Measurements from ENCODE around the gene SKIC2. TPM values are rescaled to one million over a fixed set of nuclear protein-coding genes. Genes with fewer than 3 reads are reported as not detected.

SKIC2 gene
- total and polyA plus RNA-seq, 10 of the 15 experiments (the other 5 are each of a cell fraction or from before 2014, with no cell fraction given), result 3.3 to 79.2 (median 32.5) TPM

DNA sequence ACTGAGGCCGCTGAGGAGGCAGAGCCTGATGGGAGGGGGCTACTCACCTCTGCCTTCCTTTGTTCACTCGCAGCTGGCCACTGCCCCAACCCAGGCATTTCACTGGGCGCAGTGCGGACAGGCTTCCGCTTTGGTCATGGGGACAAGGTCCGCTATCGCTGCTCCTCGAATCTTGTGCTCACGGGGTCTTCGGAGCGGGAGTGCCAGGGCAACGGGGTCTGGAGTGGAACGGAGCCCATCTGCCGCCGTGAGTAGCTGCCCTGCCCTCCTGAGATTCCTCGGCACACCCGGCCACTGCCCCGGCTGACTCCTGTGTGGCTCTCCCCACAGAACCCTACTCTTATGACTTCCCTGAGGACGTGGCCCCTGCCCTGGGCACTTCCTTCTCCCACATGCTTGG, 25.4 kb upstream of the SKIC2 start:
- in situ Hi-C loops (cut with MboI) (no loop called here), intact Hi-C loops (cut with micrococcal nuclease; ENCODE audit: unreplicated experiment) (no loop called here)
- Histone ChIP-seq H4K20me1 (ENCODE audit: control insufficient read depth, insufficient read depth) (no peaks in the 10 kb centered on the region), H3K4me1 (ENCODE audit: control insufficient read depth, insufficient read depth, low read length) (no peaks in the 10 kb centered on the region), H3K9ac (ENCODE audit: control insufficient read depth, insufficient read depth, low read length) (no peak overlapping the region), H3K9me3 (replicated peaks; ENCODE audit: control insufficient read depth, insufficient read depth, low read length) (no peaks in the 10 kb centered on the region), H3K4me2 (ENCODE audit: control insufficient read depth, insufficient read depth) (no peak overlapping the region), H3K27me3 (replicated peaks in 1 of 2; ENCODE audit: control insufficient read depth in 2 of 2, insufficient read depth in 2 of 2, low read length in 1 of 2) (peaks cover 0 to 2% of the 10 kb centered on the region in 2 experiments; a peak in 1 of 4 replicates), H3K36me3 (ENCODE audit: control insufficient read depth in 2 of 2, insufficient read depth in 2 of 2, low read length in 1 of 2) (no peaks in the 10 kb centered on the region), H3K4me3 (no peak overlapping the region), H3K27ac (ENCODE audit: control insufficient read depth, insufficient read depth) (no peak overlapping the region), H3K79me2 (ENCODE audit: control insufficient read depth, insufficient read depth, low read length) (no peaks in the 10 kb centered on the region), H2AFZ (ENCODE audit: control insufficient read depth, low read depth, low read length) (no peak overlapping the region)
- ATAC-seq (no peak), DNase-seq (ENCODE audit: low read depth, low spot score) (no peak), FAIRE-seq (no peak)
- ChIA-PET CTCF (no interaction called here), POLR2A (no interaction called here), RAD21 (ENCODE audit: unreplicated experiment) (no interaction called here), SMC1A (ENCODE audit: uncharacterized antibody, unreplicated experiment) (no interaction called here)
- 62% methylated on average over 16 of the region's 19 CpGs for WGBS (ENCODE audit: insufficient coverage, insufficient replicate concordance, low lambda C conversion rate, missing lambda C conversion rate)
- no TSS peak for BruUV-seq (replicated peaks)
- no peak for TF ChIP-seq SMAD1 (IDR thresholded peaks at IDR 0.05; ENCODE audit: low read depth, partially characterized antibody)
- TF ChIP-seq, protein P1, sequence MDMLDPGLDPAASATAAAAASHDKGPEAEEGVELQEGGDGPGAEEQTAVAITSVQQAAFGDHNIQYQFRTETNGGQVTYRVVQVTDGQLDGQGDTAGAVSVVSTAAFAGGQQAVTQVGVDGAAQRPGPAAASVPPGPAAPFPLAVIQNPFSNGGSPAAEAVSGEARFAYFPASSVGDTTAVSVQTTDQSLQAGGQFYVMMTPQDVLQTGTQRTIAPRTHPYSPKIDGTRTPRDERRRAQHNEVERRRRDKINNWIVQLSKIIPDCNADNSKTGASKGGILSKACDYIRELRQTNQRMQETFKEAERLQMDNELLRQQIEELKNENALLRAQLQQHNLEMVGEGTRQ (IDR thresholded peaks at IDR 0.05; ENCODE audit: borderline replicate concordance, low read depth, low read length), result no peak
- TF ChIP-seq ZNF384 (IDR thresholded peaks at IDR 0.05; ENCODE audit: borderline replicate concordance, low read depth, low read length), result no peak
- TF ChIP-seq JUNB (IDR thresholded peaks at IDR 0.05), result no peak
- no peak for TF ChIP-seq BHLHE40 (IDR thresholded peaks at IDR 0.05; ENCODE audit: borderline replicate concordance in 1 of 2, low read depth in 2 of 2, low read length in 1 of 2)
- TF ChIP-seq, protein P2, sequence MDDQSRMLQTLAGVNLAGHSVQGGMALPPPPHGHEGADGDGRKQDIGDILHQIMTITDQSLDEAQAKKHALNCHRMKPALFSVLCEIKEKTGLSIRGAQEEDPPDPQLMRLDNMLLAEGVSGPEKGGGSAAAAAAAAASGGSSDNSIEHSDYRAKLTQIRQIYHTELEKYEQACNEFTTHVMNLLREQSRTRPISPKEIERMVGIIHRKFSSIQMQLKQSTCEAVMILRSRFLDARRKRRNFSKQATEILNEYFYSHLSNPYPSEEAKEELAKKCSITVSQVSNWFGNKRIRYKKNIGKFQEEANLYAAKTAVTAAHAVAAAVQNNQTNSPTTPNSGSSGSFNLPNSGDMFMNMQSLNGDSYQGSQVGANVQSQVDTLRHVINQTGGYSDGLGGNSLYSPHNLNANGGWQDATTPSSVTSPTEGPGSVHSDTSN (IDR thresholded peaks at IDR 0.05; ENCODE audit: insufficient replicate concordance, low read depth, low read length), result no peak
- TF ChIP-seq ZNF622 (IDR thresholded peaks at IDR 0.05), result no peak
- TF ChIP-seq ATF7 (IDR thresholded peaks at IDR 0.05; ENCODE audit: low read depth), result no peak
- no peak for TF ChIP-seq SMAD5 (IDR thresholded peaks at IDR 0.05; ENCODE audit: low read depth)
- no peak for TF ChIP-seq TCF3 (IDR thresholded peaks at IDR 0.05; ENCODE audit: borderline replicate concordance, insufficient read depth, low read depth, low read length)
- TF ChIP-seq SIN3A (IDR thresholded peaks at IDR 0.05; ENCODE audit: low read depth, low read length), result no peak
- no peak for TF ChIP-seq SIX5 (IDR thresholded peaks at IDR 0.05; ENCODE audit: low read depth, low read length, severe bottlenecking)

All from GM12878 (cell line).